ENCODE results near the gene SMPD3. TPM values are rescaled to one million over a fixed set of nuclear protein-coding genes. Genes with fewer than 3 reads are reported as not detected.

The SMPD3 gene
- total RNA-seq, 1 experiment from 2014 or later: 0.89 TPM

DNA sequence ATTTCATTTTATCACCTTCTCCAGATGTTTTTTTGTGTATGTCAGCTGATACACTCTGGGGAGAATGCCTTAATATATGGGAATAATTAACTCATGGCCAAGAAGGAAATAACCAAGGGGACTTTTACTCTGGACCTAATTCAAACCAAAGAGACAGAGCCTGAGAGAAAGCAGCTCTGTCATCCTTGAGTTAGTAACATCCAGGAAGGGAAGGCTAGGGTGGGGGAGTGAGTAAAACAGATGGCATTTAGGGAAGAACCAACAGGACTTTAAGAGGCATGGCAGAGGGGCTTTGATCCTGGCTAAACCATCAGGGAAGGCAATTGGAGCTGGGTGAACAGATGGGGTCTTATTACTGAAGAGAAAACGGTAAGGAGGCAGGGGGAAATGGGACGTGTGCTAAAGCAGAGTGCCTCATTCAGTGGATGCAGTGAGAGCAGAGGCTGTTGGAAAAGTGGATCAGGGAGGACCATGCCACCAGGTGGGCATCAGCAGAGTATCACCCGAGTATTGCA lies 2.5 kb upstream of the SMPD3 start:
- RAD21 ChIA-PET (ENCODE audit: low non-redundant PET in 1 of 2, low total read pairs in 2 of 2, uncharacterized antibody in 2 of 2, unreplicated experiment in 2 of 2): no interaction called here
- no peak overlapping the region for H3K9ac ChIP-seq (ENCODE audit: low read length)
- H3K9me3 ChIP-seq (ENCODE audit: control insufficient read depth in 1 of 2, insufficient read depth in 1 of 2, low read depth in 1 of 2, low read length in 2 of 2): no peaks in the 10 kb centered on the region
- DNase-seq (ENCODE audit: low read depth, low spot score): no peak
- no peak overlapping the region for H2AFZ ChIP-seq (ENCODE audit: low read depth, low read length, poor library complexity, severe bottlenecking)
- POLR2A ChIA-PET: no interaction called here
- no peaks in the 10 kb centered on the region for H3K9me2 ChIP-seq (ENCODE audit: insufficient read depth)
- CTCF ChIA-PET: no interaction called here
- H3K4me1 ChIP-seq (ENCODE audit: control insufficient read depth in 1 of 2, insufficient read depth in 2 of 2, low read length in 2 of 2): no peaks in the 10 kb centered on the region
- no peaks in the 10 kb centered on the region; the same call in 1 of the 2 replicates for H3K27me3 ChIP-seq (ENCODE audit: insufficient read depth, low read length)
- H3K36me3 ChIP-seq (ENCODE audit: control insufficient read depth in 1 of 2, insufficient read depth in 2 of 2, low read length in 2 of 2): no peaks in the 10 kb centered on the region
- TF ChIP-seq, protein P1, sequence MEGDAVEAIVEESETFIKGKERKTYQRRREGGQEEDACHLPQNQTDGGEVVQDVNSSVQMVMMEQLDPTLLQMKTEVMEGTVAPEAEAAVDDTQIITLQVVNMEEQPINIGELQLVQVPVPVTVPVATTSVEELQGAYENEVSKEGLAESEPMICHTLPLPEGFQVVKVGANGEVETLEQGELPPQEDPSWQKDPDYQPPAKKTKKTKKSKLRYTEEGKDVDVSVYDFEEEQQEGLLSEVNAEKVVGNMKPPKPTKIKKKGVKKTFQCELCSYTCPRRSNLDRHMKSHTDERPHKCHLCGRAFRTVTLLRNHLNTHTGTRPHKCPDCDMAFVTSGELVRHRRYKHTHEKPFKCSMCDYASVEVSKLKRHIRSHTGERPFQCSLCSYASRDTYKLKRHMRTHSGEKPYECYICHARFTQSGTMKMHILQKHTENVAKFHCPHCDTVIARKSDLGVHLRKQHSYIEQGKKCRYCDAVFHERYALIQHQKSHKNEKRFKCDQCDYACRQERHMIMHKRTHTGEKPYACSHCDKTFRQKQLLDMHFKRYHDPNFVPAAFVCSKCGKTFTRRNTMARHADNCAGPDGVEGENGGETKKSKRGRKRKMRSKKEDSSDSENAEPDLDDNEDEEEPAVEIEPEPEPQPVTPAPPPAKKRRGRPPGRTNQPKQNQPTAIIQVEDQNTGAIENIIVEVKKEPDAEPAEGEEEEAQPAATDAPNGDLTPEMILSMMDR (IDR thresholded peaks at IDR 0.05 in 2 of 3, conservative IDR thresholded peaks at IDR 0.05 in 1 of 3; ENCODE audit: borderline replicate concordance in 1 of 3, insufficient read depth in 1 of 3, low read depth in 2 of 3, low read length in 2 of 3): no peak
- TF ChIP-seq ELF1 (IDR thresholded peaks at IDR 0.05; ENCODE audit: borderline replicate concordance, low read depth): no peak
- TF ChIP-seq YY1 (IDR thresholded peaks at IDR 0.05; ENCODE audit: extremely low read depth, insufficient replicate concordance, low read depth, low read length): no peak
- no peak for TF ChIP-seq ZBTB33 (IDR thresholded peaks at IDR 0.05; ENCODE audit: extremely low read depth, insufficient replicate concordance, low read length)
- no peak for TF ChIP-seq ZFX (IDR thresholded peaks at IDR 0.05)
- no peak for TF ChIP-seq CEBPB (IDR thresholded peaks at IDR 0.05; ENCODE audit: low read depth)
- TF ChIP-seq EZH2 (IDR thresholded peaks at IDR 0.05): no peak
- no peak for TF ChIP-seq ZNF274 (IDR thresholded peaks at IDR 0.05; ENCODE audit: low read depth, low read length)
- TF ChIP-seq SP1 (IDR thresholded peaks at IDR 0.05; ENCODE audit: low read depth): no peak
- intact Hi-C loops (cut with micrococcal nuclease): no loop called here
- H3K27ac ChIP-seq (ENCODE audit: low read depth, low read length): no peak overlapping the region
- no peak overlapping the region for H3K4me3 ChIP-seq (replicated peaks in 1 of 2; ENCODE audit: low read depth in 1 of 2, low read length in 2 of 2)
- H4K20me1 ChIP-seq (ENCODE audit: insufficient read depth): no peaks in the 10 kb centered on the region
- H3K4me2 ChIP-seq (ENCODE audit: low read length): no peak overlapping the region
- no TSS peak for BruUV-seq (replicated peaks)
- no peak for ATAC-seq
- H3K79me2 ChIP-seq (ENCODE audit: insufficient read depth, low read length): no peaks in the 10 kb centered on the region

Data from HCT116 (cell line).